ENCODE data around the gene CACNB4.

- no peak for TF ChIP-seq POLR2AphosphoS5 (IDR thresholded peaks at IDR 0.05)
- no peak for TF ChIP-seq CTCF (IDR thresholded peaks at IDR 0.05)
- no peak for TF ChIP-seq POLR2A (IDR thresholded peaks at IDR 0.05)
Observed at GRCh38 chr2:152132306-152132705, 33.5 kb upstream of the CACNB4 start.

Measured in breast epithelium (tissue), 3 donors.